GM21390 (cell line): ENCODE data around the gene DCP1B.
A peak's percentile ranks its signal among the peaks of the same experiment; 100 is the strongest.

Experiments
- ATAC-seq: cut with Tn5 transposase; IDR thresholded peaks from one replicate; pipeline ENCODE4 v1.9.1; 2021; ENCODE audit not compliant: unreplicated experiment

Gene DCP1B

GRCh38 chr12:1935700-1936378 is 68.4 kb downstream of the DCP1B start:
- no peak for ATAC-seq

- ATAC-seq: no peak
Observed at GRCh38 chr12:1935242-1935641, 69.0 kb downstream of the DCP1B start.

GRCh38 chr12:1934831-1935230 is 69.4 kb downstream of the DCP1B start:
- ATAC-seq: no peak

- no peak for ATAC-seq
Observed at GRCh38 chr12:1934068-1934467, 70.2 kb downstream of the DCP1B start.

GRCh38 chr12:1933342-1934051 is 70.8 kb downstream of the DCP1B start:
- no peak for ATAC-seq

GRCh38 chr12:1932264-1932777 is 71.9 kb downstream of the DCP1B start:
- ATAC-seq: peak; percentile 65

- ATAC-seq: no peak
Observed at GRCh38 chr12:1931642-1932041, 72.6 kb downstream of the DCP1B start.

GRCh38 chr12:1930803-1931597 is 73.3 kb downstream of the DCP1B start:
- ATAC-seq: no peak

GRCh38 chr12:1929985-1930802 is 74.1 kb downstream of the DCP1B start:
- no peak for ATAC-seq

GRCh38 chr12:1929241-1929984 is 74.8 kb downstream of the DCP1B start:
- ATAC-seq: no peak

- ATAC-seq: no peak
Observed at GRCh38 chr12:1928439-1929121, 75.7 kb downstream of the DCP1B start.

- ATAC-seq: no peak
Observed at GRCh38 chr12:1927751-1928351, 76.4 kb downstream of the DCP1B start.

GRCh38 chr12:1927051-1927680 is 77.1 kb downstream of the DCP1B start:
- no peak for ATAC-seq

- no peak for ATAC-seq
Observed at GRCh38 chr12:1926251-1926657, 78.0 kb downstream of the DCP1B start.

- no peak for ATAC-seq
Observed at GRCh38 chr12:1925684-1926006, 78.6 kb downstream of the DCP1B start.

GRCh38 chr12:1924996-1925683 is 79.1 kb downstream of the DCP1B start:
- no peak for ATAC-seq

- no peak for ATAC-seq
Observed at GRCh38 chr12:1922985-1923384, 81.3 kb downstream of the DCP1B start.

- ATAC-seq: no peak
Observed at GRCh38 chr12:1922075-1922709, 82.1 kb downstream of the DCP1B start.
